Measurements from ENCODE around the gene ACOT12.

ACOT12 gene

DNA sequence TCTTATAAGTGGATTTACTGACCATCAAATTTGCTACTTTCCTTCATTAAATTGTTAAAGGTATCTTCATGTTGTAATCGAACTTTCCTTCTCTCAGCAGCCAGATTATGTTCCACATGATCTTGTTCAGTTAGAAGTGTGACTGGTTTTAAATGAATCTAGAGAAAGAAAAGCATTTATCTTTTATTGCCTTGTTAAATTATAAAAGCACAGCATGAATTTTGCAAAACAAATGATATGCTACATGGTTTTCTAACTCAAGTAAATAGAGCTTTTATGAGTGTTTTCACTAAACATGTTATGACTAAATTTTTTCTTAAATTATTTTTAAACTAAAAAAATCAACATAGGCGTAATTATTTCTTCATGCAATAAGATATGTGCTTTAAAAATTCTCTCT is 34.1 kb downstream of the ACOT12 start:
- TF ChIP-seq CTCF (IDR thresholded peaks at IDR 0.05) = no peak
- no peak overlapping the region for H3K4me3 ChIP-seq
- no peak overlapping the region for H3K27ac ChIP-seq
- DNase-seq (ENCODE audit: low spot score) = no peak

GRCh38 chr5:81359108-81359507 is 34.8 kb downstream of the ACOT12 start:
- Histone ChIP-seq H3K4me3 (no peak overlapping the region), H3K27ac (no peak overlapping the region)
- TF ChIP-seq CTCF (IDR thresholded peaks at IDR 0.05) = no peak
- no peak for DNase-seq (ENCODE audit: low spot score)

- no peak for TF ChIP-seq CTCF (IDR thresholded peaks at IDR 0.05)
- DNase-seq (ENCODE audit: low spot score) = no peak
- no peak overlapping the region for H3K27ac ChIP-seq
- no peak overlapping the region for H3K4me3 ChIP-seq
Measured at GRCh38 chr5:81355291-81356251, 38.4 kb downstream of the ACOT12 start.

- no peak overlapping the region for H3K27ac ChIP-seq
- DNase-seq (ENCODE audit: low spot score) = no peak
- no peak overlapping the region for H3K4me3 ChIP-seq
- no peak for TF ChIP-seq CTCF (IDR thresholded peaks at IDR 0.05)
Measured at GRCh38 chr5:81354093-81354492, 39.8 kb downstream of the ACOT12 start.

GRCh38 chr5:81353189-81353588 is 40.7 kb downstream of the ACOT12 start:
- Histone ChIP-seq H3K4me3 (no peak overlapping the region), H3K27ac (no peak overlapping the region)
- DNase-seq (ENCODE audit: low spot score) = no peak
- no peak for TF ChIP-seq CTCF (IDR thresholded peaks at IDR 0.05)

GRCh38 chr5:81350507-81350906 is 43.4 kb downstream of the ACOT12 start:
- no peak for DNase-seq (ENCODE audit: low spot score)
- Histone ChIP-seq H3K27ac (no peak overlapping the region), H3K4me3 (no peak overlapping the region)
- no peak for TF ChIP-seq CTCF (IDR thresholded peaks at IDR 0.05)

DNA sequence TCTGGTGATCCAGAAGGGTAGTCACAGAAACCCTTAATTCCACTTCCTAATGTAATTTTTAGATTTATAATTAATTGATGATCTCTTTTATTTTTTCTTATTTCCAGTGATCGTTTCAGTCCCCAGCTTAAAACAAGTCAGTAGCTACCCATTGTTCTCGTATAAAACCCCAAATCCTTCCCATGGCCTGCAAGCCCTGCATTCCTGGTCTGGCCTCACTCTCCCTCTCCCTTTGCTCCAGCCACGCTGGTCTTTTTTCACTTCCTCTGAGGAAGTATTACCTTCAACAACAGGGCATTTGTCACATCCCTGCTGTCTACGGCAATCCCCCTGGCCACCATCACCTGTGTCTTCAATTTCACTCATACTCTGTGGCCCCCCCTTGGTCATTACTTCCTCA is 44.8 kb downstream of the ACOT12 start:
- no peak for TF ChIP-seq CTCF (IDR thresholded peaks at IDR 0.05)
- DNase-seq (ENCODE audit: low spot score) = no peak
- Histone ChIP-seq H3K4me3 (no peak overlapping the region), H3K27ac (no peak overlapping the region)
